Colonic mucosa (tissue), 4 donors: ENCODE data around the gene TMSB10. TPM values are rescaled to one million over a fixed set of nuclear protein-coding genes. Genes with fewer than 3 reads are reported as not detected.
"Not testable (repeated sequence)": the region's sequence is repeated elsewhere in the genome, so short reads cannot be mapped to it uniquely, and the experiment has no call there.

Source experiments
- DNase-seq: peaks from one replicate; pipeline ENCODE4 v3.0.0-alpha.2; 2020
- H3K27ac ChIP-seq: fragments of 200-600 bp; one replicate; pipeline ENCODE4 v1.8.0; 2021
- H3K27me3 ChIP-seq: fragments of 200-600 bp; one replicate; pipeline ENCODE4 v1.8.0; 2021
- H3K36me3 ChIP-seq: fragments of 200-600 bp; one replicate; pipeline ENCODE4 v1.8.0; 2021
- H3K4me1 ChIP-seq: fragments of 200-600 bp; one replicate; pipeline ENCODE4 v1.8.0; 2021; ENCODE audit warnings: mild to moderate bottlenecking
- H3K4me3 ChIP-seq: fragments of 200-600 bp; one replicate; pipeline ENCODE4 v1.8.0; 2021
- H3K9ac ChIP-seq, 2 donors: one replicate each; pipeline ENCODE4 v1.7.0; 2013; ENCODE audit warnings: control low read depth in 2 of 2, low read depth in 2 of 2, low read length in 2 of 2
- H3K9me3 ChIP-seq: fragments of 200-600 bp; one replicate; pipeline ENCODE4 v1.8.0; 2021
- CTCF ChIP-seq: fragments of 200-600 bp; IDR thresholded peaks from one replicate; pipeline ENCODE4 v1.8.0; 2022; ENCODE audit warnings: antibody characterized with exemption, mild to moderate bottlenecking
- intact Hi-C: fragments of 100-400 bp; cut with DNase I; formaldehyde crosslinking; loops from one replicate; pipeline ENCODE4 v1.14.1; 2022
- total RNA-seq, 2 donors: library from RNA; stranded (reverse); fragmentation: NEBNext Ultra II Directional in 1 of 2; extraction: Animal tissue kit (Norgen Biotek cat#: 25700) in 1 of 2; gene quantifications; one replicate each; pipeline ENCODE4 v1.2.1, GENCODE V29; 2021
- donor health status: healthy.
- donor health status: DM: no; HTN: no; CAD: no.
- donor health status: DM: no; HTN: no; CAD: no.

TMSB10 gene
- total RNA-seq, 2 donors from 2014 or later: 2,226 to 3,150 TPM

GRCh38 chr2:84942166-84942565 lies 36.7 kb downstream of the TMSB10 start:
- H3K36me3 ChIP-seq: no peaks in the 10 kb centered on the region
- H3K27ac ChIP-seq: no peak overlapping the region
- no peak for DNase-seq
- no peaks in the 10 kb centered on the region for H3K9me3 ChIP-seq
- intact Hi-C loops: no loop called here
- TF ChIP-seq CTCF: no peak
- H3K27me3 ChIP-seq: no peaks in the 10 kb centered on the region
- peaks cover 11% of the 10 kb centered on the region for H3K4me1 ChIP-seq
- H3K4me3 ChIP-seq: no peak overlapping the region
- no peak overlapping the region for H3K9ac ChIP-seq

- no peak for TF ChIP-seq CTCF
- Histone ChIP-seq H3K9ac (no peak overlapping the region), H3K4me3 (no peak overlapping the region), H3K36me3 (no peaks in the 10 kb centered on the region), H3K27me3 (no peaks in the 10 kb centered on the region), H3K9me3 (no peaks in the 10 kb centered on the region), H3K27ac (no peak overlapping the region), H3K4me1 (peaks cover 11% of the 10 kb centered on the region)
- intact Hi-C loops: no loop called here
- no peak for DNase-seq
These were observed 37.5 kb downstream of the TMSB10 start for GRCh38 chr2:84942964-84943421.

- Histone ChIP-seq H3K9me3 (no peaks in the 10 kb centered on the region), H3K9ac (no peak overlapping the region), H3K36me3 (no peaks in the 10 kb centered on the region), H3K27me3 (no peaks in the 10 kb centered on the region), H3K4me1 (peaks cover 11% of the 10 kb centered on the region), H3K27ac (peak overlapping the region; percentile 83), H3K4me3 (no peak overlapping the region)
- no peak for TF ChIP-seq CTCF
- DNase-seq: no peak
- intact Hi-C loops: no loop called here
These were observed 38.9 kb downstream of the TMSB10 start for GRCh38 chr2:84944295-84944909.

GRCh38 chr2:84945838-84946203 lies 40.4 kb downstream of the TMSB10 start:
- peak; percentile 69 for DNase-seq
- H3K36me3 ChIP-seq, H3K27me3 ChIP-seq, H3K4me1 ChIP-seq, H3K9ac ChIP-seq, H3K4me3 ChIP-seq, H3K9me3 ChIP-seq, intact Hi-C loops: not testable (repeated sequence)
- H3K27ac ChIP-seq: peak overlapping the region; percentile 83

GRCh38 chr2:84946204-84947009 lies 41.0 kb downstream of the TMSB10 start:
- H3K27me3 ChIP-seq: no peaks in the 10 kb centered on the region
- no peak overlapping the region for H3K4me3 ChIP-seq
- H3K9ac ChIP-seq: peak overlapping the region in 1 of 2 donors; percentile 1
- no peaks in the 10 kb centered on the region for H3K9me3 ChIP-seq
- peak overlapping the region; percentile 81 for H3K27ac ChIP-seq
- peaks cover 1% of the 10 kb centered on the region for H3K4me1 ChIP-seq
- intact Hi-C loops: no loop called here
- H3K36me3 ChIP-seq: no peaks in the 10 kb centered on the region
- TF ChIP-seq CTCF: no peak
- peak; percentile 86 for DNase-seq
